Hepatocyte (in vitro differentiated cells): ENCODE measurements around the gene ENGASE. TPM values are rescaled to one million over a fixed set of nuclear protein-coding genes. Genes with fewer than 3 reads are reported as not detected.

Experiments used
- DNase-seq: peaks from one replicate; pipeline ENCODE4 v3.0.0-alpha.2; 2016; ENCODE audit warnings: low spot score
- H2AFZ ChIP-seq: fragments of 200-600 bp; sonication (generic); 2 replicates; pipeline ENCODE4 v1.6.0; 2016; ENCODE audit warnings: antibody characterized with exemption, mild to moderate bottlenecking
- H3K27ac ChIP-seq: fragments of 200-600 bp; sonication (generic); 2 replicates; pipeline ENCODE4 v1.5.1; 2016; ENCODE audit warnings: mild to moderate bottlenecking
- H3K27me3 ChIP-seq: fragments of 200-600 bp; sonication (generic); 2 replicates; pipeline ENCODE4 v1.6.1; 2016
- H3K36me3 ChIP-seq: fragments of 200-600 bp; sonication (generic); replicated peaks from 2 replicates; pipeline ENCODE4 v1.5.1; 2016; ENCODE audit warnings: low read depth; ENCODE audit not compliant: insufficient read depth
- H3K4me1 ChIP-seq: fragments of 200-600 bp; sonication (generic); 2 replicates; pipeline ENCODE4 v1.5.1; 2016; ENCODE audit warnings: mild to moderate bottlenecking, moderate library complexity; ENCODE audit not compliant: insufficient read depth
- H3K4me2 ChIP-seq: fragments of 200-600 bp; sonication (generic); 2 replicates; pipeline ENCODE4 v1.6.0; 2016
- H3K4me3 ChIP-seq: fragments of 200-600 bp; sonication (generic); 2 replicates; pipeline ENCODE4 v1.5.1; 2016; ENCODE audit warnings: mild to moderate bottlenecking
- H3K79me2 ChIP-seq: fragments of 200-600 bp; sonication (generic); 2 replicates; pipeline ENCODE4 v1.6.0; 2017; ENCODE audit warnings: mild to moderate bottlenecking
- H3K9me2 ChIP-seq: fragments of 200-600 bp; sonication (generic); replicated peaks from 2 replicates; pipeline ENCODE4 v1.6.0; 2017; ENCODE audit warnings: mild to moderate bottlenecking; ENCODE audit not compliant: insufficient read depth
- H3K9me3 ChIP-seq: fragments of 200-600 bp; sonication (generic); 2 replicates; pipeline ENCODE4 v1.5.1; 2016; ENCODE audit warnings: low read depth, mild to moderate bottlenecking
- H4K20me1 ChIP-seq: fragments of 200-600 bp; sonication (generic); 2 replicates; pipeline ENCODE4 v1.6.0; 2016; ENCODE audit warnings: mild to moderate bottlenecking; ENCODE audit not compliant: insufficient read depth, poor library complexity, severe bottlenecking
- CTCF ChIP-seq: fragments of 200-600 bp; sonication (generic); IDR thresholded peaks from 2 replicates; pipeline ENCODE4 v1.5.1; 2016; ENCODE audit warnings: antibody characterized with exemption, mild to moderate bottlenecking; ENCODE audit not compliant: poor library complexity
- EZH2 ChIP-seq: fragments of 200-600 bp; sonication (generic); IDR thresholded peaks from 2 replicates; pipeline ENCODE4 v1.6.1; 2016; ENCODE audit warnings: antibody characterized with exemption, mild to moderate bottlenecking, borderline replicate concordance
- EZH2phosphoT487 ChIP-seq: fragments of 200-600 bp; sonication (generic); IDR thresholded peaks from one replicate; pipeline ENCODE4 v1.6.1; 2018; ENCODE audit warnings: antibody characterized with exemption, mild to moderate bottlenecking, low read depth, moderate library complexity; ENCODE audit not compliant: unreplicated experiment, severe bottlenecking
- WGBS: methylation state at CpG from one replicate; pipeline ENCODE4 v1.1.6; 2016; ENCODE audit warnings: low lambda C conversion rate; ENCODE audit errors: missing lambda C conversion rate; 5-methylcytosine and 5-hydroxymethylcytosine counted together
- polyA plus RNA-seq: library from polyadenylated mRNA; unstranded; fragments of >200 nt; fragmentation: Nextera tagmentation; extraction: Ambion mirVana; gene quantifications from 2 replicates; pipeline ENCODE4 v1.2.1, GENCODE V29; 2016
- total RNA-seq: library from RNA; depleted of rRNA; stranded (reverse); fragments of >200 nt; gene quantifications from 2 replicates; pipeline ENCODE4 v1.2.3, GENCODE V29; 2014

The ENGASE gene
- total and polyA plus RNA-seq, 2 experiments from 2014 or later, result 24.4 to 34.0 TPM

- 96% methylated on average over 5 of the region's 5 CpGs for WGBS
- no peak for DNase-seq
- no peaks in the 10 kb centered on the region for H3K27me3 ChIP-seq
- H2AFZ ChIP-seq, result no peak overlapping the region
- TF ChIP-seq EZH2phosphoT487 (no peak), CTCF (no peak), EZH2 (no peak)
- no peaks in the 10 kb centered on the region for H3K4me1 ChIP-seq
- H3K36me3 ChIP-seq, result no peaks in the 10 kb centered on the region
- H3K79me2 ChIP-seq, result no peaks in the 10 kb centered on the region
- no peaks in the 10 kb centered on the region for H3K9me3 ChIP-seq
- no peak overlapping the region for H3K4me2 ChIP-seq
- H4K20me1 ChIP-seq, result no peaks in the 10 kb centered on the region
- no peaks in the 10 kb centered on the region for H3K9me2 ChIP-seq
- H3K27ac ChIP-seq, result no peak overlapping the region
- H3K4me3 ChIP-seq, result no peak overlapping the region
Observed at GRCh38 chr17:79055197-79055596, 19.4 kb upstream of the ENGASE start.

DNA sequence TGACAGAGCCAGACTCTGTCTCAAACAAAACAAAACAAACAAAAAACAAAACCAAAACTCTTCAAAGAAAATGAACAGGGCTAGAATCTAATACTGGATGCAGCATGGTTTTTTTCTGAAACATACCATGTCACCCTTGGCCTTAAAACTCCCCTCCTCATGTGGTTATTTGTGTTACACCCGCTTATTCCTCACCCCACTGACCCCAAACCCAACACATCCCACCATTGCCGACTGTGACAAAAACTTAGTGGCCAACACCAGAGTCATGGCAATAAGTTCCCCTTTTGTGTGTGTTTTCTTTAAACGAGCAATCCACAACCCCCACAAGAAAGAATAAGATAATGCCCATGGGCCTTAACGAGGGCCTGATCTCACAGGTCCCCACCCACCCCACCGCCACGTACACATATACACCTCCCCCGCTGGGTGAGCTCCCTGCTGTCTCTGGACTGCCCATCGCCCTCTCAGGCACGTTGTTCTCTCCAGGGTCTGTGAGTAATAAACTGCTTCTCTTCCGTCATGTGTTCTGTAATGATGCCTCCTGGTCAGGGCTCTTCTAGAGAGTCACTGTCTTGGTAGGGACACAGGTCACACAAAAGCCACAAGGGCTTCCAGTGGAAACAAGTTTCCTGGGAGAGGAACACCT is 16.8 kb upstream of the ENGASE start:
- 87% methylated on average over 10 of the region's 10 CpGs for WGBS

DNA sequence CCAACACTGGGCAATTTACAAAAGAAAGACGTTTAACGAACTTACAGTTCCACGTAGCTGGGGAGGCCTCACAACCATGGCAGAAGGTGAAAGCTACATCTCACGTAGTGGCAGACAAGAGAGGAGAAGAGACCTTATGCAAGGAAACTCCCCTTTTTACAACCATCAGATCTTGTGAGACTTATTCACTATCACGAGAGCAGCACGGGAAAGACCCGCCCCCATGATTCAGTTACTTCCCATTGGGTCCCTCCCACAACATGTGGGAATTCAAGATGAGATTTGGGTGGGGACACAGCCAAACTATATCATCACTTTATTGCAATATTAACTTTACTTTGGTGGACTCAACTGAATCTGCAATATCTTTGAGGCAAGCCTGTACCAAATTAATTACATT is 11.9 kb upstream of the ENGASE start:
- 75% methylated on average over 7 of the region's 7 CpGs for WGBS
- H3K9me2 ChIP-seq, result no peaks in the 10 kb centered on the region
- H3K79me2 ChIP-seq, result no peaks in the 10 kb centered on the region
- H3K4me2 ChIP-seq, result no peak overlapping the region
- H3K4me3 ChIP-seq, result no peak overlapping the region
- no peak overlapping the region for H2AFZ ChIP-seq
- H3K36me3 ChIP-seq, result no peaks in the 10 kb centered on the region
- no peaks in the 10 kb centered on the region for H3K9me3 ChIP-seq
- H3K27ac ChIP-seq, result no peak overlapping the region
- H4K20me1 ChIP-seq, result no peaks in the 10 kb centered on the region
- TF ChIP-seq CTCF (no peak), EZH2 (no peak), EZH2phosphoT487 (no peak)
- DNase-seq, result no peak
- H3K4me1 ChIP-seq, result no peaks in the 10 kb centered on the region
- no peaks in the 10 kb centered on the region for H3K27me3 ChIP-seq

More for the DNA sequence above, 16.8 kb upstream of the ENGASE start:
- Histone ChIP-seq H3K4me2 (no peak overlapping the region), H3K36me3 (no peaks in the 10 kb centered on the region), H2AFZ (no peak overlapping the region), H3K27ac (no peak overlapping the region), H4K20me1 (no peaks in the 10 kb centered on the region), H3K79me2 (no peaks in the 10 kb centered on the region), H3K9me3 (no peaks in the 10 kb centered on the region), H3K4me1 (no peaks in the 10 kb centered on the region), H3K27me3 (no peaks in the 10 kb centered on the region), H3K9me2 (no peaks in the 10 kb centered on the region), H3K4me3 (no peak overlapping the region)
- no peak for DNase-seq
- no peak for TF ChIP-seq EZH2

DNA sequence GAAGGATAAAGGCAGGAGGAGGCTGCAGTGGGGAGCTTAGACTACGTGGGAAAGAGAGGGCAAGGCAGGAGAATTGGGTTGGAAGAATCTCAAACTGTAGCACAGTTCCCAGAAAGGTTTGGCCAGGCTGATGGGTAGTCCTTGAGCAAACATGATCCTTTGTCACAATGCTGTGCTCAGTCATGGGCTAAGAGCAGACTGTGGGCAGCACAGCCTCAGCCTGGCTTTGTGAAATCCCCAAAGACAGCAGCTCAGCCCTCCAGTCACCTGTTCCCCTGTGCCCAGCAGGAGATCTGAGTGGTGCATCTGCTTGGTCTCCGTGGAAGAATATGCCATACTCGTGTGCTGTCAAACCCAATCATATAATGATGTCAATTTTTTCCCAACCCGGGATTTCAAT is 10.6 kb upstream of the ENGASE start:
- Histone ChIP-seq H3K9me2 (no peaks in the 10 kb centered on the region), H3K27ac (no peak overlapping the region), H3K4me3 (no peak overlapping the region), H2AFZ (no peak overlapping the region), H3K36me3 (no peaks in the 10 kb centered on the region), H3K9me3 (no peaks in the 10 kb centered on the region), H4K20me1 (no peaks in the 10 kb centered on the region), H3K27me3 (no peaks in the 10 kb centered on the region), H3K4me1 (no peaks in the 10 kb centered on the region), H3K4me2 (no peak overlapping the region), H3K79me2 (no peaks in the 10 kb centered on the region)
- TF ChIP-seq EZH2phosphoT487 (no peak), CTCF (no peak), EZH2 (no peak)
- no peak for DNase-seq
- WGBS, result 81% methylated on average over 4 of the region's 4 CpGs
